HG03439 (cell line): ENCODE results near the gene ZFPM1.
"Not testable (repeated sequence)": the region's sequence is repeated elsewhere in the genome, so short reads cannot be mapped to it uniquely, and the experiment has no call there.

Experiments used
- ATAC-seq: cut with Tn5 transposase; IDR thresholded peaks from one replicate; pipeline ENCODE4 v1.9.1; 2021; ENCODE audit warnings: mild to moderate bottlenecking, moderate library complexity; ENCODE audit not compliant: unreplicated experiment

Gene ZFPM1

GRCh38 chr16:88478889-88479792 lies 26.1 kb downstream of the ZFPM1 start:
- ATAC-seq: no peak

- no peak for ATAC-seq
These were observed 27.0 kb downstream of the ZFPM1 start for GRCh38 chr16:88479793-88480760.

GRCh38 chr16:88480829-88481228 lies 27.7 kb downstream of the ZFPM1 start:
- no peak for ATAC-seq

GRCh38 chr16:88481851-88482250 lies 28.8 kb downstream of the ZFPM1 start:
- no peak for ATAC-seq

GRCh38 chr16:88482630-88483391 lies 29.7 kb downstream of the ZFPM1 start:
- ATAC-seq: no peak

GRCh38 chr16:88483392-88483641 lies 30.2 kb downstream of the ZFPM1 start:
- no peak for ATAC-seq

- ATAC-seq: no peak
These were observed 31.7 kb downstream of the ZFPM1 start for GRCh38 chr16:88484505-88485365.

- ATAC-seq: not testable (repeated sequence)
These were observed 32.3 kb downstream of the ZFPM1 start for GRCh38 chr16:88485366-88485741.

- ATAC-seq: no peak
These were observed 33.5 kb downstream of the ZFPM1 start for GRCh38 chr16:88486398-88487123.

- no peak for ATAC-seq
These were observed 34.0 kb downstream of the ZFPM1 start for GRCh38 chr16:88487124-88487432.

- ATAC-seq: no peak
These were observed 35.1 kb downstream of the ZFPM1 start for GRCh38 chr16:88487920-88488851.

GRCh38 chr16:88489163-88489741 lies 36.2 kb downstream of the ZFPM1 start:
- no peak for ATAC-seq

GRCh38 chr16:88491001-88491559 lies 38.0 kb downstream of the ZFPM1 start:
- ATAC-seq: no peak

GRCh38 chr16:88491560-88492310 lies 38.7 kb downstream of the ZFPM1 start:
- ATAC-seq: no peak

- no peak for ATAC-seq
These were observed 40.8 kb downstream of the ZFPM1 start for GRCh38 chr16:88493879-88494278.

- no peak for ATAC-seq
These were observed 41.5 kb downstream of the ZFPM1 start for GRCh38 chr16:88494335-88495154.
